Measurements from ENCODE around the gene CCDC24.

DNA sequence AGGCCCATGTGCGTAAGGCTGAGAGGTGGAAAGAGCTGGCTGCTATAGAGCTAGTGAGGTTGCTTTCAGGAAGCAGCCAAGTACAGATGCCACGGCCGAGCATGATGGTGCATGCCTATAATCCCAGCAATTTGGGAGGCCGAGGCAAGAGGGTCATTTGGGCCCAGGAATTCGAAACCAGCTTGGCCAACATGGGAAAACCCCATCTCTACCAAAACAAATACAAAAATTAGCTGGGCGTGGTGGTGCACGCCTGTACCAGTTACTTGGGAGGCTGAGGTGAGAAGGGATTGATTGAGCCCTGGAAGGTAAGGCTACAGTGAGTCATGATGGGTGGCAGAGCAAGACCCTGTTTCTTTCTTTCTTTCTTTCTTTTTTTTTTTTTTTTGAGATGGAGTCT, 2.7 kb downstream of the CCDC24 start:
- TF ChIP-seq, protein P1, sequence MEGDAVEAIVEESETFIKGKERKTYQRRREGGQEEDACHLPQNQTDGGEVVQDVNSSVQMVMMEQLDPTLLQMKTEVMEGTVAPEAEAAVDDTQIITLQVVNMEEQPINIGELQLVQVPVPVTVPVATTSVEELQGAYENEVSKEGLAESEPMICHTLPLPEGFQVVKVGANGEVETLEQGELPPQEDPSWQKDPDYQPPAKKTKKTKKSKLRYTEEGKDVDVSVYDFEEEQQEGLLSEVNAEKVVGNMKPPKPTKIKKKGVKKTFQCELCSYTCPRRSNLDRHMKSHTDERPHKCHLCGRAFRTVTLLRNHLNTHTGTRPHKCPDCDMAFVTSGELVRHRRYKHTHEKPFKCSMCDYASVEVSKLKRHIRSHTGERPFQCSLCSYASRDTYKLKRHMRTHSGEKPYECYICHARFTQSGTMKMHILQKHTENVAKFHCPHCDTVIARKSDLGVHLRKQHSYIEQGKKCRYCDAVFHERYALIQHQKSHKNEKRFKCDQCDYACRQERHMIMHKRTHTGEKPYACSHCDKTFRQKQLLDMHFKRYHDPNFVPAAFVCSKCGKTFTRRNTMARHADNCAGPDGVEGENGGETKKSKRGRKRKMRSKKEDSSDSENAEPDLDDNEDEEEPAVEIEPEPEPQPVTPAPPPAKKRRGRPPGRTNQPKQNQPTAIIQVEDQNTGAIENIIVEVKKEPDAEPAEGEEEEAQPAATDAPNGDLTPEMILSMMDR (conservative IDR thresholded peaks at IDR 0.05; ENCODE audit: low read length), result no peak
- TF ChIP-seq EZH2phosphoT487 (IDR thresholded peaks at IDR 0.05; ENCODE audit: borderline replicate concordance), result no peak

All from Loucy (cell line).